NCI-H2107 treated with DMSO at 0.1 percent for 48 hours (cell line): ENCODE measurements around the gene KLHDC3.
A peak's percentile ranks its signal among the peaks of the same experiment; 100 is the strongest.
"Not testable (repeated sequence)": the region's sequence is repeated elsewhere in the genome, so short reads cannot be mapped to it uniquely, and the experiment has no call there.

Experiments
- DNase-seq: peaks from one replicate; lab custom pipeline; 2025; ENCODE audit not compliant: unreplicated experiment; lab: John Stamatoyannopoulos, UW

The KLHDC3 gene

GRCh38 chr6:42988486-42989020 lies 25.5 kb upstream of the KLHDC3 start:
- DNase-seq, result no peak

GRCh38 chr6:42989923-42990322 lies 24.1 kb upstream of the KLHDC3 start:
- DNase-seq, result no peak

GRCh38 chr6:42993445-42993844 lies 20.6 kb upstream of the KLHDC3 start:
- DNase-seq, result no peak

- no peak for DNase-seq
These were observed 17.5 kb upstream of the KLHDC3 start for GRCh38 chr6:42996513-42996912.

DNA sequence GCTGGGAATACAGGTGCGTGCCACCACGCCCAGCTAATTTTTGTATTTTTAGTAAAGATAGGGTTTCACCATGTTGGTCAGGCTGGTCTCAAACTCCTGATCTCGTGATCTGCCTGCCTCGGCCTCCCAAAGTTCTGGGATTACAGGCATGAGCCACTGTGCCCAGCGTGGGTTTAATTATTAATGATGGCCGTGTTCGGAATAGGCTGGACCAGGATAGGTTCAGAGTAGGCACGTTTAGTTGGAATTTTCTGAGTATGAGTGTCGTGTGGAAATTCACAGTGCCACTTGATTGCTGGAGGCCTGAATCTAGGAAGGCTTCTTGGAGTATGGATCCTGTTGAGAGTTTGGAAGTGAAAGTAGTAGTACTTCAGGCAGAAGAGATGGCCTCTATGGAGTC lies 15.8 kb upstream of the KLHDC3 start:
- not testable (repeated sequence) for DNase-seq

GRCh38 chr6:43001843-43002242 lies 12.2 kb upstream of the KLHDC3 start:
- no peak for DNase-seq

DNA sequence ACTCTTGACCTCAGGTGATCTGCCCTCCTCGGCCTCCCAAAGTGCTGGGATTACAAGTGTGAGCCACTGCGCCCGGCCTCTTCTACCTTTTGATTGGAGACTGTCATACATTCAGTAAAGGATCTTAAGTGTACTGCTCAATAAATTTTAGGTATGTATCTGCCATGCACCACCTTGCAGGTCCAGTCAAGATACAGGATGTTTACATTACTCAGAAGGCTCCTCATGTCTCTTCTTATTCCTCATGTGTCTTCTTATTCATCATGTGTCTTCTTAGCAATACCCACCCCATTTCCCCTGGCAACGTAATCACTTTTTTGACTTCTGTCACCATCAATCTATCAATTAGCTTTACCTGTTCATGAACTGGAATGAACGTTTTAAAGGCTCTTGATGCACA lies 8.2 kb upstream of the KLHDC3 start:
- DNase-seq, result no peak

GRCh38 chr6:43006251-43006650 lies 7.8 kb upstream of the KLHDC3 start:
- no peak for DNase-seq

DNA sequence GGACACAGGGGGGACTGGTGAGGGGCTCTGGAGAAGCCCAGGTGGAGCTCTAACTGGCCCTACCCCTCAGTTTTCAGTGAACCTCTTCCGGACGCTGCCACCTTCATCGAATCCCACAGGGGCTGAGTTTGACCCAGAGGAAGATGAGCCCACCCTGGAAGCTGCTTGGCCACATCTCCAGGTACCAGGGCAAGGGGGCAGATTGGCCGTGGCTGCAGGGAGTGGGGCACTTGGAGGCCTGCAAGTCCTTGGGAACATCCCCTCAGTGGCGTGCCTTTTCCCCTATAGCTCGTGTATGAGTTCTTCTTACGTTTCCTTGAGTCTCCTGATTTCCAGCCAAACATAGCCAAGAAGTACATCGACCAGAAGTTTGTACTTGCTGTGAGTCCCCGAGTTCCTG lies 6.9 kb upstream of the KLHDC3 start:
- no peak for DNase-seq

DNA sequence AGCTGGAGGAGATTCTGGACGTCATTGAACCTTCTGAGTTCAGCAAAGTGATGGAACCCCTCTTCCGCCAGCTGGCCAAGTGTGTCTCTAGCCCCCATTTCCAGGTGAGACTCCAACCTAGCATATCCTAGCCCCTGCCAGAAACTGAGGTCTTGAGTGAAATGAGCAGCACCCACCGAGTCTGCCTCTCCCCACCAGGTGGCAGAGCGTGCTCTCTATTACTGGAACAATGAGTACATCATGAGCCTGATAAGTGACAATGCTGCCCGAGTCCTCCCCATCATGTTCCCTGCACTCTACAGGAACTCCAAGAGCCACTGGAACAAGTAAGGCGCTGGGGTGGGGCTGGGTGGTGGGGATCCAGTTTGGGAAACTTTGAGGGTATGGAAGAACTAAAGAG lies 4.9 kb upstream of the KLHDC3 start:
- DNase-seq, result no peak

GRCh38 chr6:43011207-43011606 lies 2.8 kb upstream of the KLHDC3 start:
- no peak for DNase-seq

DNA sequence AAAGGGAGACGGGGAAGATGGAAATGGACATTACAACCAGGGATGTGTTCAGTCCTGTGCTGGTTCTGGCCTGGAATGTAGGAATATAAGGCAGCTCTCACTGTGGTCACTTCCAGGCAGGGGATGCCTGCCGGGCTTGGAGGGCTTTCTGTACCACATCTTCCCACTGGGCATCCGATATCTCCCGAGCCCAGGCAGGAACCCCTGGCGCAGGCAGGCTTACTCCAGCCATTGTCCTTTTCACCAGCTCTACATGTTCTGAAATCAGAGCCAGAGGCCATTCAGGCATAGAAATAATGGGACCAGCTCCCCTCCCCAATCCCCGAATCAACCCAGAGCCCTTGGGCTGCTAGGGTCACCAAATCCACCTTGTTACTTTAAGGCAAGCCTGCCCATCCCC lies 1.7 kb upstream of the KLHDC3 start:
- no peak for DNase-seq

DNA sequence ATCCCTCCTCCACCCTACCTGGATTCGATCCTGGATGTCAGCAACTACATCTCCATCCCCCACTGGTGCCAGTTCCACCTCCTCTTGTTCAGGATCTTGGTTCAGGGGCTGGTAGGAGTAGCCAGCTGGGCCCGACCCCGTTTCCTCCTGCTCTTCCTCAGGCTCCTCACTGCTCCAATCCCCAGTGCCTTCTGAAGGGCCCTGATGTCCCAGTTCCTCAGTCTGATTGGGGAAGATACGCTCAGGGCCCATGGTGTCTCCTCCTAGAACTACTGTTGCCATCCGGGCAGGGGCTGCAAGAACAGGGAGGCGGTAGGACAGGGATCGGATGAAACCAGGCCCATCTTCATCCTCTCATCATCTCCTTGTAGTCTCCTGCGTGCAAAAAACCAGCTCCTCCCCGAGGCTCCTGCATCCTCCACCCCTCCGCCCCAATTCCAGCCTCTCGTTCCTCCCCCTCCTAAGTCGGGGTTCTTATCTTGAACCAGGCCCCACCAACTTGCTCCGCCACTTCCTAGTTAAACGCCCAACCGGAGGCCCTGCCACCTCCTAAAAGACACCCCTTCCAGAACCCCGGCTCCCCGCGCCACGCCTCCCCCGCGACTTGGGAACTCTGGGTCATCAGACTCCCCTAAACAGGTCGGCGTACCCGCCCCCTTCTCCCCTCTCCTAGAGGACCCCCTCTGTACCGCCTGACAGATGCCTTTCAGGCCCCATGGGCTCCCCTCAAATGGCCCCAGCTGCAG lies 779 bp upstream of the KLHDC3 start:
- no peak for DNase-seq

GRCh38 chr6:43014434-43014909 lies 423 bp downstream of the KLHDC3 start:
- DNase-seq, result no peak

GRCh38 chr6:43016176-43016942 lies 2.3 kb downstream of the KLHDC3 start:
- DNase-seq, result no peak

DNA sequence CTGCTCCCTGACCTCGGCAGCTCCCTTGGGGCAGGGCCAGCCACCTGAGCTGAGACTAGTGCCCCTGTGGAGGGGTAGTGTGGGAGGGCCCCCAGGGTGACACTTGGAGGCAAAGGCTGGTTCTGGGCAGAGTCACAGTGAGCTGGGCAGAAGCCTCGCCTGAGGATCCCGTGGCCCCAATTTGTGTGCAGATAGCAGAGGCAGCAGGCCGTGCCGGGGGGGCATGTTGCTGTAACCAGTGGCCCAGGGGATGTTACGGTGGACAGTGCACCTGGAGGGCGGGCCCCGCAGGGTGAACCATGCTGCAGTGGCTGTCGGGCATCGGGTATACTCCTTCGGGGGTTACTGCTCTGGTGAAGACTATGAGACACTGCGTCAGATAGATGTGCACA lies 2.9 kb downstream of the KLHDC3 start:
- no peak for DNase-seq

DNA sequence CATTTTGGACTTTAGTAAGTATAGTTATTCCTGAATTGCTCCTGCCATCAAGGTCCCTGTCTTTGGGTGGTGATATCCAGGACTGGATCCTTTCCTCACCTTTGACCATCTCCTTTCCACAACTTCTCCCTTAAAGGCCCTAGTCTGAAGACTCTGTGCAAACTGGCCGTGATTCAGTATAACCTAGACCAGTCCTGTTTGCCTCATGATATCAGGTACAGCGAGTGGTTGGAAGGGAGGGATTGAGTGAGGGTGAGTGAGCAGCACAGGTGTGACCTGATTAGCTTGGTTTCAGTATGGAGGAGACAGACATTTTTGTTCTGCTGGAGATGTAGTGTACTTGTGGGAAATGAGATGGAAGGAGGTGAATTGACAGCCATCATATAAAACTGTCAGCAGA lies 5.1 kb downstream of the KLHDC3 start:
- no peak for DNase-seq

DNA sequence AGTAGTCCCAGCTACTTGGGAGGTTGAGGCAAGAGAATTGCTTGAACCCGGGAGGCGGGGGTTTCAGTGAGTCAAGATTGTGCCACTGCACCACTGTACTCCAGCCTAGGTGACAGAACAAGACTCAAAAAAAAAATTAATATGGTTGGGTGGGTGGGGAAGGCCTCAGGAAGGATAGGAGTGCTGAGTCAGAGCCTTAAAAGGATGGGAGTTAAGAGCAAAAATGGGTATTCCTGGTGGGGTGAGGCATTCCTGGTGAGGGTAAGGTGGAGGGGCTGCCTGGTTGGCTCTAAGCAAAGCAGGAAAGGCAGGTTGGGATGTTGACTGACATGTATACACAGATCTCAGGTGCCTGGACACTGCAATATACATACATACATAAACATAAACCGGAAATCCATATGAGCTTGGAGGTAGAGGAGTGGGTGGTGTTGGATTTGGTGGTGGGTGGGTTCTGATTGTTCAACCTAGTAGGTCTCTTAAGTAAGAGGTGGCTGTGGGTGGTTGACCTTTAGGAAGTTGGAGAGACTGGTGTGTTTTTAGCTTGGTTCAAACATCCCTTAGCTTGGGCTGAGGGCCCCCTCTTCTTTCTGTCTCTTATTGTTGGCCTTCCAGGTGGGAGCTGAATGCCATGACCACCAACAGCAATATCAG lies 6.1 kb downstream of the KLHDC3 start:
- no peak for DNase-seq

DNA sequence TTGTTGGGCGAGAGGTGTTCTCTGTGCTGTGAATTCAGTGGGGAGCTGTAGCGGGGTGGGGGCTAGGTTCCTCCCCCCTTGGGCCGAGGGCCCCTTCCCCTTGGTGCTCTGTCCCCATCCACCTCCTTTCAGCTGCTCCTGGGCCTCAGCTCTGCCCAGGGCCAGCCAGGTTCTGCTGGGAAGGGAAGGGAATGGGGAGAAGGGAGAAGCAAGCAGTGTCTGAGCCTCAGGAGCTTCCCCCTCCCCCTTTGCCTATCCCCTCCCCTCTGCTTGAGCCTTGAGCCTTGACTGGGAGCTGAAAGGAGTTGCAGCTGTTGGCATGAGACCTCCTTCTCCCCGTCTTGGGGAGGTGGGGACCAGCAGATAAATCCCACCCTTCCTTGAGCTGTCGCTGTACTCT lies 6.8 kb downstream of the KLHDC3 start:
- DNase-seq, result no peak

GRCh38 chr6:43021270-43022047 lies 7.4 kb downstream of the KLHDC3 start, which contains the start of gene RRP36:
Gene RRP36, plus strand, starts transcription at chr6:43021623. Its CDS starts 32 bp downstream, at chr6:43021655.
- DNase-seq, result peak; percentile 27

DNA sequence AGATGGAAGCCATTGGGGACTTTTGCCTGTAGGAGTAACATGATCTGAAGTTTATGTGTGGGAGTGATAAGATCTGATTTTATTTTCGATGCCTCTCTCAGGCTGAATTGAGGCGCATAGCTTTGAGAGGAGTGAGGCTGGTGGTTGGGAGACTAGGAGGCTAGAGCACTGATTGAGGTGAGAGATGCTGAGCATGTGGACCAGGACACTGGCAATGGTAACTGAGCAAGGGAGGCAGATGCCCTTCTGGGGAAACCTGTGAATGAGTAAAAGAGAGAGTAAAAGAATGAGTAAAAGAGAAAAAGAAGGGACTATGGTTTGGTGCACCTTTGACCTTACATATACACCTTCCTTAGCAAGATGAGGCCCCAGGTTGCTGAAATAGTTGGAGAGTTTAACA lies 10.4 kb downstream of the KLHDC3 start:
- no peak for DNase-seq
